Fibroblast of lung (primary cell): ENCODE data around the gene USP32. TPM values are rescaled to one million over a fixed set of nuclear protein-coding genes. Genes with fewer than 3 reads are reported as not detected.
A peak's percentile ranks its signal among the peaks of the same experiment; 100 is the strongest.
"Not testable (repeated sequence)": the region's sequence is repeated elsewhere in the genome, so short reads cannot be mapped to it uniquely, and the experiment has no call there.

Source experiments
- DNase-seq, 2 donors: peaks; one replicate each; pipeline versions ENCODE4 v3.0.0 to v3.0.0-alpha.2; 2010; ENCODE audit warnings: low read depth in 2 of 2
- H2AFZ ChIP-seq: 2 replicates; pipeline ENCODE4 v1.5.1; 2012; ENCODE audit warnings: low read length, control low read depth, inconsistent platforms
- H3K27ac ChIP-seq: 2 replicates; pipeline ENCODE4 v1.5.1; 2011; ENCODE audit warnings: low read length, control low read depth; ENCODE audit not compliant: insufficient read depth
- H3K27me3 ChIP-seq: 2 replicates; pipeline ENCODE4 v1.5.1; 2011; ENCODE audit warnings: mild to moderate bottlenecking, low read length; ENCODE audit not compliant: control insufficient read depth, insufficient read depth
- H3K36me3 ChIP-seq: 2 replicates; pipeline ENCODE4 v1.5.1; 2011; ENCODE audit warnings: low read length; ENCODE audit not compliant: control insufficient read depth, insufficient read depth
- H3K4me1 ChIP-seq: 2 replicates; pipeline ENCODE4 v1.5.1; 2011; ENCODE audit warnings: low read length; ENCODE audit not compliant: control insufficient read depth, insufficient read depth; ENCODE audit errors: extremely low read depth
- H3K4me2 ChIP-seq: 2 replicates; pipeline ENCODE4 v1.5.1; 2011; ENCODE audit warnings: low read length, control low read depth; ENCODE audit not compliant: insufficient read depth; ENCODE audit errors: extremely low read depth
- H3K4me3 ChIP-seq, 4 experiments: fragments of 200-600 bp in 1 of 4; sonication (generic) in 1 of 4; replicated peaks in 1 of 4; 2 replicates each; pipeline ENCODE4 v1.5.1; 2011 to 2016; ENCODE audit warnings: low read length in 4 of 4, low read depth in 3 of 4, mild to moderate bottlenecking in 3 of 4, control low read depth in 2 of 4, inconsistent platforms in 1 of 4, mixed read lengths in 1 of 4; ENCODE audit not compliant: insufficient read depth in 1 of 4; ENCODE audit errors: control extremely low read depth in 1 of 4
- H3K79me2 ChIP-seq: 2 replicates; pipeline ENCODE4 v1.5.1; 2012; ENCODE audit warnings: mild to moderate bottlenecking, low read length, inconsistent platforms; ENCODE audit not compliant: control insufficient read depth, insufficient read depth
- H3K9ac ChIP-seq: 2 replicates; pipeline ENCODE4 v1.5.1; 2011; ENCODE audit warnings: mild to moderate bottlenecking, low read length, control low read depth; ENCODE audit not compliant: insufficient read depth
- H3K9me3 ChIP-seq: 2 replicates; pipeline ENCODE4 v1.5.1; 2012; ENCODE audit warnings: low read depth, low read length; ENCODE audit not compliant: control insufficient read depth, insufficient read depth
- H4K20me1 ChIP-seq: 2 replicates; pipeline ENCODE4 v1.5.1; 2011; ENCODE audit warnings: low read length; ENCODE audit not compliant: control insufficient read depth, insufficient read depth; ENCODE audit errors: extremely low read depth
- EZH2 ChIP-seq: IDR thresholded peaks from 2 replicates; pipeline ENCODE4 v1.5.1; 2012; ENCODE audit warnings: low read length, control low read depth, mild to moderate bottlenecking; ENCODE audit errors: missing control alignments
- polyA plus RNA-seq, 2 donors: library from polyadenylated mRNA; depleted of rRNA in 1 of 2; stranded (reverse) in 1 of 2; unstranded in 1 of 2; fragments of >200 nt; gene quantifications; 2 replicates each; pipeline ENCODE4 v1.2.1, GENCODE V29; 2011 to 2012; ENCODE audit warnings: missing spikeins in 1 of 2
- total RNA-seq: library from RNA; depleted of rRNA; stranded (reverse); fragments of >200 nt; gene quantifications from 2 replicates; pipeline ENCODE4 v1.2.1, GENCODE V29; 2014
- TF ChIP-seq, protein P1 (sequence below), 2 donors: IDR thresholded peaks in 1 of 2; conservative IDR thresholded peaks in 1 of 2; 1 replicate in 1 of 2; 2 replicates in 1 of 2; pipeline ENCODE4 v1.5.1; 2011 to 2012; ENCODE audit warnings: low read length in 2 of 2, control low read depth in 1 of 2, inconsistent platforms in 1 of 2, low read depth in 1 of 2, mild to moderate bottlenecking in 1 of 2

Gene USP32
- total and polyA plus RNA-seq, 2 donors (not counting 1 experiment from before 2014, with no cell fraction given) = 40.1 to 82.7 TPM

DNA sequence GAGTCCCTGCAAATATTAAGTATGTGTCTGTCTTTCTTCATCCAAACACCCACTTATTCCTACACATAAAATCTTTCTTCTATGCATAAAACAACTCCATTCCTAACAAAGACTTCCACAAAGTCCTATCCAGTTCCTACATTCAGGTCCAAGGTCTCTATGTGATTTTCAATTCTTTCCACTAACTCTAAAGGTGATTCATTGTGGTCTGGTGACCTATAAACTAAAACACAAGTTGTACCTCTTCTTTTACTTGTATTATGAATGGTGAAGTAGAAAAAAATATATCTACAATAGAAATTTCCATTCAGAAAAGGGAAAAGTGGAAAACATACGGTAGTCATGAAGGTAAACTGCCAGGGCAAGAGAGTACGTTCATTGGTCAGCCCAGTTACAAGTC, 56.6 kb downstream of the USP32 start:
- Histone ChIP-seq H3K79me2 (peaks cover 20% of the 10 kb centered on the region), H3K9me3 (no peaks in the 10 kb centered on the region)

DNA sequence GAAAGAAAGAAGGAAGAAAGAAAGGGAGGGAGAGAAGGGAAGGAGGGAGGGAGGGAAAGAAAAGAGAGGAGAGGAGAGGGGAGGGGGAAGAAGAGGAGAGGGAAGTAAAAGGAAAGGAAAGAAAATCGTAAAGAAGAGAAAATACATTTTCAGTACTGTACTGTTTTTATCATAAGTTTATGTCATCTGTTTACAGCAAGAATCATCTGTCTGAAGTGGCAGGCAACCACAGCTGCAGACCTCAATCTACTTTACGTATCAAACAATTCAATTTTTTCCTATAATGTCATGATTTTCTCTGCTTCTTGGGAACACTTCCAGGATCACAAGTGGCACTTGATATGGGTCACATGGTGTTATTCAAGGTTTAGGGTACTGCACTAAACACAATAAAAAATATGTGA, 58.3 kb downstream of the USP32 start:
- DNase-seq = peak; percentile 31 to 61
- no peak overlapping the region for H3K27ac ChIP-seq
- H3K27me3 ChIP-seq = no peaks in the 10 kb centered on the region
- H4K20me1 ChIP-seq = no peaks in the 10 kb centered on the region
- TF ChIP-seq, protein P1, sequence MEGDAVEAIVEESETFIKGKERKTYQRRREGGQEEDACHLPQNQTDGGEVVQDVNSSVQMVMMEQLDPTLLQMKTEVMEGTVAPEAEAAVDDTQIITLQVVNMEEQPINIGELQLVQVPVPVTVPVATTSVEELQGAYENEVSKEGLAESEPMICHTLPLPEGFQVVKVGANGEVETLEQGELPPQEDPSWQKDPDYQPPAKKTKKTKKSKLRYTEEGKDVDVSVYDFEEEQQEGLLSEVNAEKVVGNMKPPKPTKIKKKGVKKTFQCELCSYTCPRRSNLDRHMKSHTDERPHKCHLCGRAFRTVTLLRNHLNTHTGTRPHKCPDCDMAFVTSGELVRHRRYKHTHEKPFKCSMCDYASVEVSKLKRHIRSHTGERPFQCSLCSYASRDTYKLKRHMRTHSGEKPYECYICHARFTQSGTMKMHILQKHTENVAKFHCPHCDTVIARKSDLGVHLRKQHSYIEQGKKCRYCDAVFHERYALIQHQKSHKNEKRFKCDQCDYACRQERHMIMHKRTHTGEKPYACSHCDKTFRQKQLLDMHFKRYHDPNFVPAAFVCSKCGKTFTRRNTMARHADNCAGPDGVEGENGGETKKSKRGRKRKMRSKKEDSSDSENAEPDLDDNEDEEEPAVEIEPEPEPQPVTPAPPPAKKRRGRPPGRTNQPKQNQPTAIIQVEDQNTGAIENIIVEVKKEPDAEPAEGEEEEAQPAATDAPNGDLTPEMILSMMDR (conservative IDR thresholded peaks at IDR 0.05 in 1 of 2, IDR thresholded peaks at IDR 0.05 in 1 of 2; ENCODE audit: low read depth in 1 of 2, low read length in 2 of 2) = no peak
- TF ChIP-seq EZH2 = no peak
- H3K36me3 ChIP-seq = no peaks in the 10 kb centered on the region
- H3K9me3 ChIP-seq = no peaks in the 10 kb centered on the region
- H3K9ac ChIP-seq = no peak overlapping the region
- peak overlapping the region; percentile 2 for H3K4me2 ChIP-seq
- H3K79me2 ChIP-seq = peaks cover 22% of the 10 kb centered on the region
- no peak overlapping the region for H3K4me3 ChIP-seq
- no peak overlapping the region for H2AFZ ChIP-seq
- H3K4me1 ChIP-seq = no peaks in the 10 kb centered on the region

More for the DNA sequence above, 56.6 kb downstream of the USP32 start:
- Histone ChIP-seq H2AFZ (no peak overlapping the region), H3K4me3 (no peak overlapping the region), H3K4me2 (no peak overlapping the region), H3K4me1 (no peaks in the 10 kb centered on the region), H3K9ac (no peak overlapping the region), H3K27me3 (no peaks in the 10 kb centered on the region), H4K20me1 (no peaks in the 10 kb centered on the region), H3K36me3 (no peaks in the 10 kb centered on the region), H3K27ac (no peak overlapping the region)
- no peak for TF ChIP-seq EZH2
- TF ChIP-seq, protein P1 (conservative IDR thresholded peaks at IDR 0.05 in 1 of 2, IDR thresholded peaks at IDR 0.05 in 1 of 2; ENCODE audit: low read depth in 1 of 2, low read length in 2 of 2) = no peak
- peak in 1 of 2 donors; percentile 52 for DNase-seq

DNA sequence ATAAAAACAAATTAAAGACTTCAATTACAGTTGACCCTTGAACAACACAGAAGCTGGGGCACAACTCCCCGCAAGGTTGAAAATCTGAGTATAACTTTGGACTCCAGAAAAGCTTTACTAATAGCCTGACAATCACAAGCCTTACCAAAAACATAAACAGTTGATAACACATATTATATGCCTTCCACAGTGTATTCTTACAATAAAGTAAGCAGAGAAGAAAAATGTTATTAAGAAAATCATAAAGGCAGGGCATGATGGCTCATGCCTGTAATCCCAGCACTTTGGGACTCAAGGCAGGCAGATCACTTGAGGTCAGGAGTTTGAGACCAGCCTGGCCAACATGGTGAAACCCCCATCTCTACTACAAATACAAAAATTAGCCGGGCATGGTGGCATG, 58.9 kb downstream of the USP32 start:
- H3K4me2 ChIP-seq, H3K9me3 ChIP-seq, H3K4me1 ChIP-seq, H4K20me1 ChIP-seq, DNase-seq, H3K27me3 ChIP-seq, H3K9ac ChIP-seq, H3K36me3 ChIP-seq, H3K4me3 ChIP-seq, H2AFZ ChIP-seq: not testable (repeated sequence)
- Histone ChIP-seq H3K27ac (peak overlapping the region; percentile 12), H3K79me2 (peaks cover 27% of the 10 kb centered on the region)
